Keratinocyte (primary cell): Measurements from ENCODE around the gene TAB2. TPM values are rescaled to one million over a fixed set of nuclear protein-coding genes. Genes with fewer than 3 reads are reported as not detected.

ENCODE experiments used
- DNase-seq: peaks from one replicate; pipeline ENCODE4 v3.0.0-alpha.2; 2011; ENCODE audit warnings: low read depth, missing footprints, low spot score
- FAIRE-seq: peaks from 2 replicates; lab custom pipeline; 2011; peaks lifted over from hg19 to GRCh38; lab: Jason Lieb, UNC
- H2AFZ ChIP-seq: 2 replicates; pipeline ENCODE4 v1.6.0; 2012; ENCODE audit warnings: low read length, control low read depth, inconsistent platforms; ENCODE audit not compliant: control insufficient read depth
- H3K27ac ChIP-seq: 2 replicates; pipeline ENCODE4 v1.5.1; 2011; ENCODE audit warnings: low read length; ENCODE audit not compliant: control insufficient read depth, insufficient read depth
- H3K27me3 ChIP-seq: 3 replicates; pipeline ENCODE4 v1.6.0; 2011; ENCODE audit warnings: low read length; ENCODE audit not compliant: control insufficient read depth, insufficient read depth; ENCODE audit errors: extremely low read depth
- H3K36me3 ChIP-seq, 2 experiments: 2 replicates in 1 of 2; 3 replicates in 1 of 2; pipeline ENCODE4 v1.5.1; 2011; ENCODE audit warnings: low read length in 2 of 2, mild to moderate bottlenecking in 1 of 2; ENCODE audit not compliant: control insufficient read depth in 2 of 2, insufficient read depth in 2 of 2; ENCODE audit errors: extremely low read depth in 1 of 2
- H3K4me1 ChIP-seq: 3 replicates; pipeline ENCODE4 v1.5.1; 2011; ENCODE audit warnings: low read length; ENCODE audit not compliant: control insufficient read depth, insufficient read depth; ENCODE audit errors: extremely low read depth
- H3K4me2 ChIP-seq: 3 replicates; pipeline ENCODE4 v1.6.0; 2011; ENCODE audit warnings: low read depth, low read length; ENCODE audit not compliant: control insufficient read depth, insufficient read depth; ENCODE audit errors: extremely low read depth
- H3K4me3 ChIP-seq, 3 experiments: fragments of 200-600 bp in 1 of 3; sonication (generic) in 1 of 3; 2 replicates in 2 of 3; 3 replicates in 1 of 3; pipeline ENCODE4 v1.5.1; 2011 to 2016; ENCODE audit warnings: low read length in 3 of 3, mild to moderate bottlenecking in 3 of 3, control low read depth in 2 of 3, inconsistent platforms in 1 of 3, low read depth in 1 of 3, mixed read lengths in 1 of 3, mixed run types in 1 of 3, moderate library complexity in 1 of 3; ENCODE audit not compliant: control insufficient read depth in 2 of 3, insufficient read depth in 2 of 3; ENCODE audit errors: extremely low read depth in 1 of 3
- H3K79me2 ChIP-seq: 2 replicates; pipeline ENCODE4 v1.6.0; 2012; ENCODE audit warnings: low read length; ENCODE audit not compliant: control insufficient read depth, insufficient read depth
- H3K9ac ChIP-seq: 3 replicates; pipeline ENCODE4 v1.6.0; 2011; ENCODE audit warnings: low read length; ENCODE audit not compliant: control insufficient read depth, insufficient read depth; ENCODE audit errors: extremely low read depth
- H3K9me1 ChIP-seq: 3 replicates; pipeline ENCODE4 v1.6.0; 2011; ENCODE audit warnings: low read length; ENCODE audit not compliant: control insufficient read depth, insufficient read depth; ENCODE audit errors: extremely low read depth
- H3K9me3 ChIP-seq: 2 replicates; pipeline ENCODE4 v1.5.1; 2012; ENCODE audit warnings: low read depth, low read length; ENCODE audit not compliant: control insufficient read depth
- H4K20me1 ChIP-seq: 3 replicates; pipeline ENCODE4 v1.6.0; 2011; ENCODE audit warnings: low read length; ENCODE audit not compliant: control insufficient read depth, insufficient read depth; ENCODE audit errors: extremely low read depth
- CTCF ChIP-seq, 3 experiments: IDR thresholded peaks in 1 of 3; conservative IDR thresholded peaks in 1 of 3; optimal IDR thresholded peaks in 1 of 3; 2 replicates in 2 of 3; 3 replicates in 1 of 3; pipeline versions ENCODE3 to v1.5.1; 2011; ENCODE audit warnings: low read length in 3 of 3, mild to moderate bottlenecking in 3 of 3, moderate library complexity in 2 of 3, control low read depth in 1 of 3, inconsistent platforms in 1 of 3; ENCODE audit not compliant: insufficient read depth in 2 of 3; ENCODE audit errors: extremely low read depth in 1 of 3
- EZH2 ChIP-seq: IDR thresholded peaks from one replicate; pipeline ENCODE4 v1.6.1; 2012; ENCODE audit warnings: inconsistent platforms, mild to moderate bottlenecking, low read length, moderate library complexity
- dilution Hi-C: fragments of 300-500 bp; cut with MboI; formaldehyde crosslinking; loops from one replicate; pipeline ENCODE4 v1.7.0; 2020; ENCODE audit warnings: low sequenced_read_pairs; ENCODE audit not compliant: extremely low pct_ligation_motif_present
- polyA plus RNA-seq, 5 experiments: library from polyadenylated mRNA; depleted of rRNA in 3 of 5; stranded (reverse) in 3 of 5; stranded (forward) in 1 of 5; unstranded in 1 of 5; fragments of >200 nt; gene quantifications; 1 replicate in 1 of 5; 2 replicates in 3 of 5; 3 replicates in 1 of 5; pipeline versions ENCODE4 v1.2.1 to v1.2.3, GENCODE V29; 2011 to 2012; ENCODE audit warnings: missing spikeins in 2 of 5, low read depth in 1 of 5, low replicate concordance in 1 of 5

TAB2 gene
- polyA plus RNA-seq, 1 donor (not counting 4 experiments of a cell fraction or from before 2014, with no cell fraction given) = 47.5 TPM

DNA sequence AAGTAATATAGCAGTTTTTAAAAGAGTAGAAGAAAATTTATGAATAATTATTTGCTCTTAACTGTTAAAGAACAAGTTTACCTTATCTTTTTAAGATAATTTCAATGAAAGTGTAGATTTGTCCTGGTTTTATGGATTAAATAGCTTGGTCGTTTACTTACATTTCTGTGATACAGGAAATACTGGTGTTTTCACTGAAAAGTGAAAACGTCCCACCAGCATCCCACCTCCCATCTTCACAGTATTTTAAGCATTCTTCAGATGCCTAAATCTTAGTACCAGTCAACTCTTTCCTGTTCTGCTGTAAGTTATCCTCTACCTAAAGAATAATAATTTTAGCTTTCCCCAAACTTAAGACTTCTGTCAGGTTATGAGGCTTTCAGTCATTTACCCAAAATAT is 5.8 kb downstream of the TAB2 start:
- Histone ChIP-seq H3K36me3 (no peaks in the 10 kb centered on the region), H3K9me3 (no peaks in the 10 kb centered on the region), H3K27me3 (no peaks in the 10 kb centered on the region), H3K27ac (no peak overlapping the region), H2AFZ (no peak overlapping the region), H3K9ac (no peak overlapping the region), H3K4me3 (no peak overlapping the region), H3K4me2 (no peak overlapping the region), H4K20me1 (no peaks in the 10 kb centered on the region), H3K9me1 (no peaks in the 10 kb centered on the region), H3K4me1 (peaks cover 7% of the 10 kb centered on the region), H3K79me2 (peaks cover 96% of the 10 kb centered on the region)
- no peak for TF ChIP-seq EZH2
- no peak for TF ChIP-seq CTCF (optimal IDR thresholded peaks at IDR 0.05 in 1 of 3, IDR thresholded peaks at IDR 0.05 in 1 of 3, conservative IDR thresholded peaks at IDR 0.05 in 1 of 3; ENCODE audit: extremely low read depth in 1 of 3, insufficient read depth in 2 of 3, low read length in 3 of 3)
- dilution Hi-C loops = no loop called here
- DNase-seq = no peak
- no peak for FAIRE-seq

DNA sequence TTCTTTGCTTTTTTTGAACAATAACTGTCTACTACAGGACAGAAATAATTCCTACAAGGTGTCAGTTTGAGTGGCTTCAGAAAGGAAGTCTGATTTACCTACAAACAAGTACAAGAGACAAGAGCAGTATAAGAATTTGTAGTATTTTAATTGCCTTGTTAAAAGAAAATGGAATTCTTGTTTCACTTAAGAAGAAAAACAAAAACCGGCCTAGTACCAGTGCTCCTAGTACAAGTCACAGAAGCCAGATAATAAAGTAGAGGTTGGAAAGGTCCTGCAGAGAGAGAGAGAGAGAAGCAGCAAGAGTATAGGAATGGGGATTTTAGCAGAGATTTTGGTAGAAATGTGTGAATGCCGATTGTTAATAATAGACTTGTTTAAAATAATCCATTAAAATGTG is 6.4 kb downstream of the TAB2 start:
- Histone ChIP-seq H4K20me1 (no peaks in the 10 kb centered on the region), H3K79me2 (peaks cover 96% of the 10 kb centered on the region), H3K4me1 (peaks cover 7% of the 10 kb centered on the region), H3K27ac (no peak overlapping the region), H3K4me3 (no peak overlapping the region), H3K9me3 (no peaks in the 10 kb centered on the region), H3K36me3 (no peaks in the 10 kb centered on the region), H3K4me2 (no peak overlapping the region), H3K9ac (no peak overlapping the region), H3K9me1 (no peaks in the 10 kb centered on the region), H2AFZ (no peak overlapping the region), H3K27me3 (no peaks in the 10 kb centered on the region)
- dilution Hi-C loops = no loop called here
- DNase-seq (no peak), FAIRE-seq (no peak)
- TF ChIP-seq CTCF (optimal IDR thresholded peaks at IDR 0.05 in 1 of 3, IDR thresholded peaks at IDR 0.05 in 1 of 3, conservative IDR thresholded peaks at IDR 0.05 in 1 of 3; ENCODE audit: extremely low read depth in 1 of 3, insufficient read depth in 2 of 3, low read length in 3 of 3) = no peak
- no peak for TF ChIP-seq EZH2
